ENCODE results near the gene MRPS30.

- TF ChIP-seq SP1 (IDR thresholded peaks at IDR 0.05) (no peak), SUZ12 (IDR thresholded peaks at IDR 0.05) (no peak), TARDBP (IDR thresholded peaks at IDR 0.05) (no peak), ARNT (IDR thresholded peaks at IDR 0.05) (no peak), FOXK2 (IDR thresholded peaks at IDR 0.05) (no peak), ELF4 (IDR thresholded peaks at IDR 0.05) (no peak), FOXM1 (IDR thresholded peaks at IDR 0.05; ENCODE audit: borderline replicate concordance) (no peak), BHLHE40 (IDR thresholded peaks at IDR 0.05; ENCODE audit: borderline replicate concordance) (no peak), NFRKB (IDR thresholded peaks at IDR 0.05) (no peak)
- TF ChIP-seq, protein P1, sequence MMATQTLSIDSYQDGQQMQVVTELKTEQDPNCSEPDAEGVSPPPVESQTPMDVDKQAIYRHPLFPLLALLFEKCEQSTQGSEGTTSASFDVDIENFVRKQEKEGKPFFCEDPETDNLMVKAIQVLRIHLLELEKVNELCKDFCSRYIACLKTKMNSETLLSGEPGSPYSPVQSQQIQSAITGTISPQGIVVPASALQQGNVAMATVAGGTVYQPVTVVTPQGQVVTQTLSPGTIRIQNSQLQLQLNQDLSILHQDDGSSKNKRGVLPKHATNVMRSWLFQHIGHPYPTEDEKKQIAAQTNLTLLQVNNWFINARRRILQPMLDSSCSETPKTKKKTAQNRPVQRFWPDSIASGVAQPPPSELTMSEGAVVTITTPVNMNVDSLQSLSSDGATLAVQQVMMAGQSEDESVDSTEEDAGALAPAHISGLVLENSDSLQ (IDR thresholded peaks at IDR 0.05): no peak
Observed at GRCh38 chr5:44830951-44831350, 22.2 kb downstream of the MRPS30 start.

Data from HEK293T (cell line).